OCI-LY1 (cell line): ENCODE measurements around the gene FRRS1.

Experiments
- EZH2 ChIP-seq: fragments of 200-600 bp; sonication (generic), shearing (Covaris generic); IDR thresholded peaks from 2 replicates; pipeline ENCODE4 v1.8.0; 2017; ENCODE audit warnings: borderline replicate concordance, mixed run types, mild to moderate bottlenecking, antibody characterized with exemption, low read length, moderate library complexity, mixed read lengths
- TF ChIP-seq, protein P1 (sequence below): fragments of 200-600 bp; sonication (generic), shearing (Covaris generic); IDR thresholded peaks from 2 replicates; pipeline ENCODE4 v1.5.1; 2017; ENCODE audit warnings: mild to moderate bottlenecking, antibody characterized with exemption, low read length, moderate library complexity, mixed read lengths

- TF ChIP-seq, protein P1, sequence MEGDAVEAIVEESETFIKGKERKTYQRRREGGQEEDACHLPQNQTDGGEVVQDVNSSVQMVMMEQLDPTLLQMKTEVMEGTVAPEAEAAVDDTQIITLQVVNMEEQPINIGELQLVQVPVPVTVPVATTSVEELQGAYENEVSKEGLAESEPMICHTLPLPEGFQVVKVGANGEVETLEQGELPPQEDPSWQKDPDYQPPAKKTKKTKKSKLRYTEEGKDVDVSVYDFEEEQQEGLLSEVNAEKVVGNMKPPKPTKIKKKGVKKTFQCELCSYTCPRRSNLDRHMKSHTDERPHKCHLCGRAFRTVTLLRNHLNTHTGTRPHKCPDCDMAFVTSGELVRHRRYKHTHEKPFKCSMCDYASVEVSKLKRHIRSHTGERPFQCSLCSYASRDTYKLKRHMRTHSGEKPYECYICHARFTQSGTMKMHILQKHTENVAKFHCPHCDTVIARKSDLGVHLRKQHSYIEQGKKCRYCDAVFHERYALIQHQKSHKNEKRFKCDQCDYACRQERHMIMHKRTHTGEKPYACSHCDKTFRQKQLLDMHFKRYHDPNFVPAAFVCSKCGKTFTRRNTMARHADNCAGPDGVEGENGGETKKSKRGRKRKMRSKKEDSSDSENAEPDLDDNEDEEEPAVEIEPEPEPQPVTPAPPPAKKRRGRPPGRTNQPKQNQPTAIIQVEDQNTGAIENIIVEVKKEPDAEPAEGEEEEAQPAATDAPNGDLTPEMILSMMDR: no peak
- no peak for TF ChIP-seq EZH2
These were observed 20.8 kb downstream of the FRRS1 start for GRCh38 chr1:99745684-99746083.
